Effector CD4-positive, alpha-beta T cell (primary cell): ENCODE data around the gene CRIM1.
"Not testable (repeated sequence)": the region's sequence is repeated elsewhere in the genome, so short reads cannot be mapped to it uniquely, and the experiment has no call there.

Experiments
- DNase-seq: peaks from one replicate; pipeline ENCODE4 v3.0.0-alpha.2; 2020
- total RNA-seq: gene quantifications from one replicate; lab custom pipeline; 2026; lab: John Stamatoyannopoulos, UW

The CRIM1 gene, protein sequence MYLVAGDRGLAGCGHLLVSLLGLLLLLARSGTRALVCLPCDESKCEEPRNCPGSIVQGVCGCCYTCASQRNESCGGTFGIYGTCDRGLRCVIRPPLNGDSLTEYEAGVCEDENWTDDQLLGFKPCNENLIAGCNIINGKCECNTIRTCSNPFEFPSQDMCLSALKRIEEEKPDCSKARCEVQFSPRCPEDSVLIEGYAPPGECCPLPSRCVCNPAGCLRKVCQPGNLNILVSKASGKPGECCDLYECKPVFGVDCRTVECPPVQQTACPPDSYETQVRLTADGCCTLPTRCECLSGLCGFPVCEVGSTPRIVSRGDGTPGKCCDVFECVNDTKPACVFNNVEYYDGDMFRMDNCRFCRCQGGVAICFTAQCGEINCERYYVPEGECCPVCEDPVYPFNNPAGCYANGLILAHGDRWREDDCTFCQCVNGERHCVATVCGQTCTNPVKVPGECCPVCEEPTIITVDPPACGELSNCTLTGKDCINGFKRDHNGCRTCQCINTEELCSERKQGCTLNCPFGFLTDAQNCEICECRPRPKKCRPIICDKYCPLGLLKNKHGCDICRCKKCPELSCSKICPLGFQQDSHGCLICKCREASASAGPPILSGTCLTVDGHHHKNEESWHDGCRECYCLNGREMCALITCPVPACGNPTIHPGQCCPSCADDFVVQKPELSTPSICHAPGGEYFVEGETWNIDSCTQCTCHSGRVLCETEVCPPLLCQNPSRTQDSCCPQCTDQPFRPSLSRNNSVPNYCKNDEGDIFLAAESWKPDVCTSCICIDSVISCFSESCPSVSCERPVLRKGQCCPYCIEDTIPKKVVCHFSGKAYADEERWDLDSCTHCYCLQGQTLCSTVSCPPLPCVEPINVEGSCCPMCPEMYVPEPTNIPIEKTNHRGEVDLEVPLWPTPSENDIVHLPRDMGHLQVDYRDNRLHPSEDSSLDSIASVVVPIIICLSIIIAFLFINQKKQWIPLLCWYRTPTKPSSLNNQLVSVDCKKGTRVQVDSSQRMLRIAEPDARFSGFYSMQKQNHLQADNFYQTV
- total RNA-seq, result 1.1 reads per million

DNA sequence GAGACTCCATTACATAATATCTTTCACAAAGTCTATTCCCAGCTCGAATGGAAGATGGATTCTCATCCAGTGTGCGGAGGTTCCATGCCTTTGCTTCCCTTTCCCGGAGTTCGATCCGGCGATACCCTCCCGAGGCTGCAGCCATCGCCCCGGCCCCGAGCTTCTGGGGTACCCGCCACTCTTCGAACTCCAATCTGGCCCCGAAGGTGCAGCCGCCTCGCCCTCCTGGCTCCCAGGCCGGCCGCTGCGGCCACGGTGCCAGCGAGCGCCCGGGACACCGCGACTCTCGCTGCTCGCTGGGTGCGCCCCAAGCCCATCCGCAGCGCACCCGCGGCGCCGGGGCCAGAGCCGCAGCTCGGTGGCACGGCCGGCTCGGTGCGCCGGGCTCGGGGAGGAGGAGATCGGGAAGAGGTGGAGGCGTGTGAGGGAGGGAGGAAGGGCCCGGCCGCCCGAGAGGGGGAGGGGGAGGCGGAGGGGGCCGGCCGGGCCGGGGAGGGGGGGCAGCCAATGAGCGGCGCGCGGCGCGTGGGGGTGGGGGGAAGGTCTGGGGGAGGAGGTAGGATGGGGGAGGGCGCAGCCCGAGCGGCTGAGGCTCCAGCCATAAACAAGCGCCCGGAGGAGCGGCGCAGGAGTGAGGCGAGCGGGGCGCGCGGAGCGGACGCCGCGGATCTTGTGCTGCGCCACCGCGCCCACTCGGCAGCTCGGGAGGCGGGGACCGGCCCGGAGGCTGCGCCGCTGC, at the start of gene CRIM1:
TSS of gene CRIM1 (plus strand) at position 628 of the 739 bp plus-strand sequence. CDS start 515 bp downstream, outside the sequence.
- DNase-seq, result no peak

DNA sequence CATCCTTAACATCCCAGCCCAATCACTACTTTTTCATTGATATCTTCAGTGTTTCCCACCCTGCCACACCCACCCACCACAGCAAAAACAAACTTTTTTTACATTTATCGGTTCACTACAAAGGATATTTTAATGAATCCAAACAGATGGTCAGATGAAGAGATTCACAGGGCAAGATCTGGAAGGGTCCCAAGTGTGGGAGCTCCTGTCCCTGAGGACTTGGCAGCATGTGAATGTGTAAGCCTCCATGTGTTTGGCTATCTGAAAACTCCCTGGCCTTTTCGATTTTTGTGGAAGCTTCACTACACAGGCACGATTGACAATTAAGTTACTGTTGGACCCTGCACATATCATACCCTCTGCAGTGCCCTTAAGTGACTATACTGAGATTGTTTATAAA, 48.1 kb upstream of the CRIM1 start:
- no peak for DNase-seq

DNA sequence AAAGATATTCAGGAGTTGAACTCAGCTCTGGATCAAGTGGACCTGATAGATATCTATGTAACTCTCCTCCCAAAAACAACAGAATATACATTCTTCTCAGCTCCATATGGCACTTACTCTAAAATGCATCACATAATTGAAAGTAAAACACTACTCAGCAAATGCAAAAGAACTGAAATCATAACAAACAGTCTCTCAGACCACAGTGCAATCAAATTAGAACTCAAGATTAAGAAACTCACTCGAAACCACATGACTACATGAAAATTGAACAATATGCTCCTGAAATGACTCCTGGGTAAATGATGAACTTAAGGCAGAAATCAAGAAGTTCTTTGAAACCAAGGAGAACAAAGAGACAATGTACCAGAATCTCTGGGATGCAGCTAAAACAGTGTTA, 45.1 kb upstream of the CRIM1 start:
- DNase-seq, result not testable (repeated sequence)

DNA sequence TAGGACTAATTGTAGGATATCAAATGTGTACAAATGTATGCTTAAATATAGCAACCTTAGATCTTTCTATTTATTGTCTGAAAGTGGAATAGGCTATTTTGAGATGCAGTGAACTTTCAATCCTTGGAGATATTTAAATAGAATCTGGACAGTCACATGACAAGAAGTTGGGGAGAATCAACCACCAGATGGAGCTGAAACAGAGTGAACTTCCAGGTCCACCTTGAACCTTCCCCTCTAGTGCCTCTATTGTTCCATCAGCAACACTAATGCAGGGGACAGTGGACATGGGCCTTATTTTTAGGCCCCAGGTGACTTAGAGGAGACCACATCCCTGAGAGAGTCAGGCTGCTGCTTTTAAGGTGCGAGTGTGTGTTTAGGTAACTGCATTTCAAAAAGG, 37.0 kb upstream of the CRIM1 start:
- no peak for DNase-seq

GRCh38 chr2:36322108-36322507, 33.5 kb upstream of the CRIM1 start:
- DNase-seq, result no peak

DNA sequence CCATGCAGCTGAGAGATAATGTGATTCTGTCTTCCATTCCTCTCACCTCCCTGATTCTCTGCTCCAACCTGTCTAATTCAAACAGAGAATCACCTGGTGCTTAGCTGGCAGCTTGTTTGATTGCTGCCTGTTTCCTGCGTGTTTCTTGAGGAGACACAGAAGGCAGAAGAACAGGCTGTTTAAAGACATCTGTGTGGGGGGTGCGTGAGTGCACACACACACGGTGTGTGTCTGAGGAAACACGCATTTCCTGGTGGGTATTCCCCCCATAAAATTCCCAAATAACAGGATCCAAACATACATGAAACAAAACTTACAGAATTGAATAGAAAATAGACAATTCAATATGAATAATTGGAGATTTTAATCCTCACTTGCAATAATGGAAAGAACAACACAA, 29.3 kb upstream of the CRIM1 start:
- DNase-seq, result no peak

- DNase-seq, result no peak
These were observed 26.3 kb upstream of the CRIM1 start for GRCh38 chr2:36329251-36329650.

DNA sequence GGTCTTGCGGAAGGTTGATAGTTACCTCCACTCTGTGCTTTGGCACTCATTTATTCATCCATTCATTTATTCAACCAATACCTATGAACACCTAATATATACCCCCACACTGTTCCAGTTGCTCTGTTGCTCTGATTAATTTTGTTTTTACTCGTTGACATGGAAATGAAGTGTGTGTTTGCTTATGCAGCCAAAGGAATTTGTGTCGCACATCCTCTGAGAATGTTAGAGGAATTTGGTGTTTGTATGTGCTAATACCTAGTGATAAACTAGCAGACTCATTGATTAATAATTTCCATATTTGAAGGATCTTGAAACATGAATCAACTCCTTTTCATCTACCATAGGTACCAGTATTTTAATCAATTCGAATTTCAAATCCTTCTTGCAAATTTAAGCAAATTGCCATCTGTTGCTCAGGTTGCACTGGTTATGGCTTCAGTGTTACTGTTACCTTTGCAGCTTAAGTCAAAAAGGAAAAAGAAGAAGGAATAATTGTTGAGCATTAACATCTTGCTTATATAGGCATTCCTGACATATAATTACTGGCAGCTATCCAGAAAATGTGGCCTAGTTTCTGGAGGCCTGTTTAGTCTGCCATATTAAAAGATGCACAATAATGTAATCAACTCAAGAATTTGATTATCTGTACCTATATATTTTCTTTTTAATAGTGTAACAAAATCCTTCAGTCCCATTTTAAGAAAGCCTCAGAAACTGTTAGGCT, 25.7 kb upstream of the CRIM1 start:
- no peak for DNase-seq

- DNase-seq, result no peak
These were observed 24.8 kb upstream of the CRIM1 start for GRCh38 chr2:36330473-36331395.

- DNase-seq, result no peak
These were observed 22.1 kb upstream of the CRIM1 start for GRCh38 chr2:36333350-36334012.

DNA sequence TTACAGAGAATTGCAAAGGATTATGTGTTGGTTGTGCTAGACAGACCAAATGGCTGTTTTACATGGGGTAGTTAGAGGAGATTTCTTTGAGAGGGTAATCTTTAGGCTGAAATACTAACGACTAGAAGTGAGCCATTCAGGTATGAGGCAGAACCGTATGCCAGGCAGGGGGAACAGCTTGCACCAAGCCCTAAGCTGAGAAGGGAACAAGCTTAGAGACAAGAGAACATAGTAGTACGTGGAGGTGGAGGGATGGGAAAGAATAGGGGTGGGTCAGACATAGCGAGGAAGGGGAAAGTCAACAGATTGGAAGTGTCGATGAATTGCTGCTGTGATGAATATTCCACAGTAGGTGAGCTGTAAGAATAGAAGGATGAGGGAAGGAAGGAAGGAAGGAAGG, 20.0 kb upstream of the CRIM1 start:
- no peak for DNase-seq

DNA sequence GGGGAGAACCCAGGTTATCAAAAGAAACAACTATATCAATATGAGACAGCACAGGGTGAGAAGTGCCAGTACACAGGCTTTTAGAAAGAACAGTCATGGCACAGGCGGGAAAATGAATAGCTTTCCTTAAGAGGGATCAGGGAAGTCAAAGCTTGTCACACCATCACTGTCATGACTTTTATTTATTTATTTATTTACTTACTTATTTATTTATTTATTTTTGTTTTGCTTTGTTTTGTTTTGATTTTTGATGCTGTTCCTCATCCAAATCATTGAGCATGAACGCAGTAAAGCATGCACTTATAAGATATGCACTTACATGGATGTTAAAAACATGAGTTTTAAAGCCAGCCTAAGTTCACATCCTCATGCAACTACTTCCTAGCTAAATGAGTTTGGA, 19.3 kb upstream of the CRIM1 start:
- no peak for DNase-seq

GRCh38 chr2:36337354-36337753, 18.2 kb upstream of the CRIM1 start:
- DNase-seq, result no peak

DNA sequence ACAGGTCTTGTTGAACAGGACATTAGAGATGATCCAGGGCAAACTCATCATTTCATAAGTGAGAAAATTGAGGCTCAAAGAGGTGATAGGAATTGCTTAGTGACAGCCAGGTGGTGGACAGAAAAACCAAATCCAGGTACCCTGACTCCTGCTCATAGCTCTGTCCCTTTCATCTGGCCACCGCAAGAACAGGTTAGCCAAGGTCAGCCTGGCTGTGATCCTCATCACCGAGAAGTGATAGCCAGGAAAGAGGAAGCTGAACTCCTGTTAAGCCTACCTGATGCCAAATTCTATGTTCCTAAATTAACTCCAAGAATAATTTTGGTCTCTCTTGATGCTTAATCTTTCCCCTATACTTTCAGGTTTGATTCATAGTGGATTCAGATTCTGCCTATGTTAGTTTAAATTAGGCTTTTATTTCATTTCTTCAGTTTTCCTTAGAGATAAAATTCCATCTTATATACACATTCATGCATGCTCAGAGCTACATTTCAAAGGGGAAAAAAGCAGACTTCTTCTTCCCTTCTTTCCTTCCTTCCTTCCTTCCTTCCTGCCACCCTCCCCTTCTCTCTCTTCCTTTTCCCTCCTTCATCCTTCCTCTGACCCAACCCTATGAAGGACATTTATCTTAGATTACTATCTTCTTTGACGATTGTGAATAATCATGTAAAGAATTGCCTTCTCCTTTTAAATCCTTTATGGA, 17.3 kb upstream of the CRIM1 start:
- DNase-seq, result no peak

DNA sequence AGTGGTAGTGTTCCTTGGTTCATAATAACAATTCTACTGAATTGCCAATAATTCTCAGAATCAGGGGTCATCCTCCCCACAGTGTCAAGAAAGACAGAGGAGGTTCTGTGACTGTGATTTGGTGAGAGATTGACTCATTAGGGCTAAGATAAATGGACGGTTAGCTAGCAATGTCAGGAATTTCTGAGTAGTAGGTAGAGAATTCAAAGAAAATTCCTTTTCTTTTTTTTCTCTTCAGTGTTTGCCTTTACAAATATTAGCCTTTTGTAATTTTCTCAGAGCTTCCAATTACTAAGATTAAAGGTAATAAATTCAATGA, 16.8 kb upstream of the CRIM1 start:
- no peak for DNase-seq

GRCh38 chr2:36339607-36340218, 15.9 kb upstream of the CRIM1 start:
- DNase-seq, result no peak

GRCh38 chr2:36343606-36344005, 12.0 kb upstream of the CRIM1 start:
- DNase-seq, result no peak

DNA sequence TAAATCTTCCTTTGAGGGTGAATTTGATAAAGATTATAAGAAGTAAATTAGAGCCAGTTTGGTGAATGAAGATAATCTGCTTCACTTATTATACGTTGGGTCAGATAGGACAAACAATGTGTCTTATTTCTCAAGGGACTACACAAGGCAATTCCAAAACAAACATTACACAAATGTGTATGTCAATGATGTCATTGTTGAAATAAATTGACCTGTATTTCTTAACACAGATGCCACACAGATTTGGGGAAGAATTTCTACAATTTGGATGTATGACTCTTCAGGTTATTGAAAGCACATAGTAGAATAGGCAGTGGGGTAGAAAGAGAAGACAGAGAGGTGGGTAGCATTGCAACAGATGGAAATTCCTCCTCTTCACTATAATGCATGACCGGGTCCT, 6.9 kb upstream of the CRIM1 start:
- DNase-seq, result no peak

GRCh38 chr2:36351291-36351690, 4.3 kb upstream of the CRIM1 start:
- no peak for DNase-seq
